Trophoblast cell (in vitro differentiated cells and primary cell): ENCODE data around the gene NPAS1.

ENCODE experiments used
- DNase-seq, 2 donors: peaks; one replicate each; pipeline ENCODE4 v3.0.0-alpha.2; 2016
- H2AFZ ChIP-seq: 2 replicates; pipeline ENCODE4 v1.6.1; 2013; ENCODE audit warnings: low read length, moderate library complexity, mild to moderate bottlenecking; ENCODE audit not compliant: insufficient read depth, poor library complexity
- H2AK5ac ChIP-seq: 2 replicates; pipeline ENCODE4 v1.6.1; 2013; ENCODE audit warnings: mild to moderate bottlenecking, low read length
- H2BK120ac ChIP-seq: 2 replicates; pipeline ENCODE4 v1.6.1; 2013; ENCODE audit warnings: low read length, mild to moderate bottlenecking, moderate library complexity; ENCODE audit not compliant: insufficient read depth, poor library complexity
- H2BK12ac ChIP-seq: 2 replicates; pipeline ENCODE4 v1.6.1; 2013; ENCODE audit warnings: mild to moderate bottlenecking, low read length, moderate library complexity
- H2BK5ac ChIP-seq: 2 replicates; pipeline ENCODE4 v1.6.1; 2013; ENCODE audit warnings: low read length, low read depth, moderate library complexity, mild to moderate bottlenecking; ENCODE audit not compliant: poor library complexity
- H3K14ac ChIP-seq: 2 replicates; pipeline ENCODE4 v1.6.1; 2013; ENCODE audit warnings: mild to moderate bottlenecking, low read length
- H3K18ac ChIP-seq: 2 replicates; pipeline ENCODE4 v1.6.1; 2013; ENCODE audit warnings: mild to moderate bottlenecking, low read length
- H3K23ac ChIP-seq: 2 replicates; pipeline ENCODE4 v1.6.1; 2013; ENCODE audit warnings: low read length
- H3K27ac ChIP-seq: 2 replicates; pipeline ENCODE4 v1.5.1; 2013; ENCODE audit warnings: low read depth, mild to moderate bottlenecking, inconsistent platforms, low read length, moderate library complexity
- H3K27me3 ChIP-seq: 2 replicates; pipeline ENCODE4 v1.6.1; 2013; ENCODE audit warnings: inconsistent platforms, mild to moderate bottlenecking, low read length, moderate library complexity; ENCODE audit not compliant: insufficient read depth
- H3K36me3 ChIP-seq, 2 experiments: 1 replicate in 1 of 2; 2 replicates in 1 of 2; pipeline ENCODE4 v1.6.1; 2013; ENCODE audit warnings: low read length in 2 of 2, mild to moderate bottlenecking in 2 of 2, moderate library complexity in 1 of 2; ENCODE audit not compliant: insufficient read depth in 2 of 2, control insufficient read depth in 1 of 2
- H3K4ac ChIP-seq: 2 replicates; pipeline ENCODE4 v1.6.1; 2013; ENCODE audit warnings: low read depth, mild to moderate bottlenecking, low read length, moderate library complexity
- H3K4me1 ChIP-seq, 2 experiments: 1 replicate in 1 of 2; 2 replicates in 1 of 2; pipeline ENCODE4 v1.6.1; 2013; ENCODE audit warnings: low read length in 2 of 2, mild to moderate bottlenecking in 2 of 2, moderate library complexity in 1 of 2; ENCODE audit not compliant: insufficient read depth in 2 of 2, control insufficient read depth in 1 of 2
- H3K4me2 ChIP-seq: 2 replicates; pipeline ENCODE4 v1.6.1; 2013; ENCODE audit warnings: inconsistent platforms, mild to moderate bottlenecking, low read length, moderate library complexity
- H3K4me3 ChIP-seq: 2 replicates; pipeline ENCODE4 v1.5.1; 2013; ENCODE audit warnings: mild to moderate bottlenecking, low read depth, low read length, inconsistent platforms
- H3K79me1 ChIP-seq: one replicate; pipeline ENCODE4 v1.6.1; 2013; ENCODE audit warnings: low read length
- H3K79me2 ChIP-seq: 2 replicates; pipeline ENCODE4 v1.6.1; 2013; ENCODE audit warnings: low read length, mild to moderate bottlenecking; ENCODE audit not compliant: control insufficient read depth, insufficient read depth, poor library complexity
- H3K9ac ChIP-seq: 2 replicates; pipeline ENCODE4 v1.6.1; 2013; ENCODE audit warnings: mild to moderate bottlenecking, low read length
- H3K9me3 ChIP-seq: 2 replicates; pipeline ENCODE4 v1.6.1; 2013; ENCODE audit warnings: low read depth, mild to moderate bottlenecking, control low read depth, inconsistent platforms, low read length; ENCODE audit not compliant: insufficient read depth
- H4K12ac ChIP-seq: 2 replicates; pipeline ENCODE4 v1.6.1; 2013; ENCODE audit warnings: low read depth, mild to moderate bottlenecking, low read length, moderate library complexity
- H4K8ac ChIP-seq: 2 replicates; pipeline ENCODE4 v1.6.1; 2013; ENCODE audit warnings: low read depth, mild to moderate bottlenecking, low read length, moderate library complexity
- H4K91ac ChIP-seq: one replicate; pipeline ENCODE4 v1.6.1; 2013; ENCODE audit warnings: low read depth, mild to moderate bottlenecking, low read length, moderate library complexity
- WGBS: extraction: QIAGEN DNeasy Blood & Tissue Kit; methylation state at CpG from one replicate; pipeline ENCODE4 v1.1.7; 2013; ENCODE audit warnings: missing lambda C conversion rate; ENCODE audit not compliant: insufficient read length, insufficient coverage; ENCODE audit errors: extremely low coverage; 5-methylcytosine and 5-hydroxymethylcytosine counted together

The NPAS1 gene

GRCh38 chr19:47035127-47036096, 15.8 kb downstream of the NPAS1 start:
- Histone ChIP-seq H2AFZ (no peak overlapping the region), H3K79me2 (no peaks in the 10 kb centered on the region), H2BK5ac (no peak overlapping the region), H2BK12ac (no peak overlapping the region), H3K36me3 (no peaks in the 10 kb centered on the region), H3K23ac (no peak overlapping the region), H3K4me2 (peak overlapping the region; percentile 67), H2AK5ac (no peak overlapping the region), H3K4me3 (no peak overlapping the region), H3K27me3 (no peaks in the 10 kb centered on the region), H4K12ac (no peak overlapping the region), H4K8ac (no peak overlapping the region), H3K27ac (no peak overlapping the region), H2BK120ac (no peak overlapping the region), H3K79me1 (no peaks in the 10 kb centered on the region), H3K9ac (no peak overlapping the region), H3K4me1 (peaks cover 0 to 2% of the 10 kb centered on the region in 2 experiments), H3K18ac (no peak overlapping the region), H4K91ac (no peak overlapping the region), H3K4ac (no peak overlapping the region), H3K14ac (no peak overlapping the region), H3K9me3 (no peaks in the 10 kb centered on the region)
- DNase-seq: peak; percentile 85 to 94
- no CpG with 5 or more reads among the region's 35 CpGs for WGBS

GRCh38 chr19:47036097-47036651, 16.5 kb downstream of the NPAS1 start:
- Histone ChIP-seq H3K36me3 (no peaks in the 10 kb centered on the region), H2BK12ac (no peak overlapping the region), H2AFZ (no peak overlapping the region), H4K12ac (no peak overlapping the region), H3K23ac (no peak overlapping the region), H3K79me1 (no peaks in the 10 kb centered on the region), H4K8ac (no peak overlapping the region), H3K27ac (no peak overlapping the region), H3K27me3 (no peaks in the 10 kb centered on the region), H4K91ac (no peak overlapping the region), H2BK5ac (no peak overlapping the region), H2AK5ac (no peak overlapping the region), H3K4me1 (peaks cover 0 to 2% of the 10 kb centered on the region in 2 experiments), H3K79me2 (no peaks in the 10 kb centered on the region), H2BK120ac (no peak overlapping the region), H3K9me3 (no peaks in the 10 kb centered on the region), H3K4me2 (peak overlapping the region; percentile 67), H3K9ac (no peak overlapping the region), H3K4me3 (no peak overlapping the region), H3K4ac (no peak overlapping the region), H3K14ac (no peak overlapping the region), H3K18ac (no peak overlapping the region)
- no peak for DNase-seq
- WGBS: no CpG with 5 or more reads among the region's 26 CpGs

DNA sequence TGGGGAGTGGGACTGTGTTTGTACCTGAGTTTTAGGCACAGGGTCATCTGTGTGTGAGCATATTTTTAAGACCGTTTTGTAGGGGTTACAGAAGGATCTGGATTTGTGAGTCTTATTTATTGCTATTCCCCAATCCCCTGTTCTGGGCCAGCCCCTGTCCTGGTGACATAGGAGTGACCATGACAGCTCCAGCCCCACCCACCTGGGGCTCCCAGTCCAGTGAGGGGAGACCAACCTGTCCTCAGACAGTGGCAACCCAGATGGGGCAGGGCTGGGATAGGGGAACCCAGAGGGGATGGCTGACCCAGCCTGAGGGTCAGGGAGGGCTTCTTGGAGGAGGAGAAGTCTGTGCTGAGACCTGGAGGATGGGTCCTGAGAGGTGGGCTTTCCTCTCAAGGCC, 18.1 kb downstream of the NPAS1 start:
- H3K18ac ChIP-seq: no peak overlapping the region
- H2BK12ac ChIP-seq: no peak overlapping the region
- H3K4ac ChIP-seq: no peak overlapping the region
- no peak overlapping the region for H4K91ac ChIP-seq
- no peak overlapping the region for H3K14ac ChIP-seq
- no peak overlapping the region for H2AK5ac ChIP-seq
- DNase-seq: no peak
- no peak overlapping the region for H2BK120ac ChIP-seq
- H3K27ac ChIP-seq: no peak overlapping the region
- H3K79me1 ChIP-seq: no peaks in the 10 kb centered on the region
- H3K9ac ChIP-seq: no peak overlapping the region
- H3K4me1 ChIP-seq: peaks cover 0 to 2% of the 10 kb centered on the region in 2 experiments
- no CpG with 5 or more reads among the region's 1 CpG for WGBS
- H3K4me3 ChIP-seq: no peak overlapping the region
- H3K9me3 ChIP-seq: peaks cover 2% of the 10 kb centered on the region
- no peak overlapping the region for H2AFZ ChIP-seq
- no peak overlapping the region for H2BK5ac ChIP-seq
- no peak overlapping the region for H4K8ac ChIP-seq
- H3K36me3 ChIP-seq: peaks cover 0 to 2% of the 10 kb centered on the region in 2 experiments
- no peak overlapping the region for H4K12ac ChIP-seq
- H3K79me2 ChIP-seq: no peaks in the 10 kb centered on the region
- H3K4me2 ChIP-seq: no peak overlapping the region
- H3K23ac ChIP-seq: no peak overlapping the region
- no peaks in the 10 kb centered on the region for H3K27me3 ChIP-seq

- Histone ChIP-seq H3K18ac (no peak overlapping the region), H3K9ac (no peak overlapping the region), H3K4ac (no peak overlapping the region), H2BK12ac (no peak overlapping the region), H3K79me2 (no peaks in the 10 kb centered on the region), H3K27ac (no peak overlapping the region), H3K4me2 (no peak overlapping the region), H2AFZ (no peak overlapping the region), H3K36me3 (peaks cover 0 to 2% of the 10 kb centered on the region in 2 experiments), H3K23ac (no peak overlapping the region), H2AK5ac (no peak overlapping the region), H3K9me3 (peaks cover 2% of the 10 kb centered on the region), H3K79me1 (no peaks in the 10 kb centered on the region), H4K12ac (no peak overlapping the region), H3K27me3 (no peaks in the 10 kb centered on the region), H3K4me1 (peaks cover 0 to 2% of the 10 kb centered on the region in 2 experiments), H3K14ac (no peak overlapping the region), H3K4me3 (no peak overlapping the region), H2BK120ac (no peak overlapping the region), H4K91ac (no peak overlapping the region), H2BK5ac (no peak overlapping the region), H4K8ac (no peak overlapping the region)
- no CpG with 5 or more reads among the region's 17 CpGs for WGBS
- no peak for DNase-seq
Observed at GRCh38 chr19:47039239-47039874, 19.7 kb downstream of the NPAS1 start.
